Upper lobe of left lung (tissue), 6 donors: ENCODE measurements around the gene CPSF4L. TPM values are rescaled to one million over a fixed set of nuclear protein-coding genes. Genes with fewer than 3 reads are reported as not detected.
"Not testable (repeated sequence)": the region's sequence is repeated elsewhere in the genome, so short reads cannot be mapped to it uniquely, and the experiment has no call there.

ENCODE experiments used
- ATAC-seq, 2 donors: fragments of 200-7000 bp; cut with Tn5 transposase; one replicate each; pipeline ENCODE4 v1.9.1; 2022; ENCODE audit warnings: mild to moderate bottlenecking in 2 of 2, moderate library complexity in 2 of 2; ENCODE audit not compliant: low FRiP score in 2 of 2
- DNase-seq, 2 donors: peaks; one replicate each; pipeline ENCODE4 v3.0.0-alpha.2; 2019 to 2020
- H3K27ac ChIP-seq, 4 donors: fragments of 200-600 bp; sonication (generic); one replicate each; pipeline ENCODE4 v1.5.1; 2016 to 2019
- H3K27me3 ChIP-seq, 4 donors: fragments of 200-600 bp; sonication (generic); one replicate each; pipeline ENCODE4 v1.5.1; 2017 to 2019
- H3K36me3 ChIP-seq, 4 donors: fragments of 200-600 bp; sonication (generic); one replicate each; pipeline ENCODE4 v1.5.1; 2016 to 2019
- H3K4me1 ChIP-seq, 4 donors: fragments of 200-600 bp; sonication (generic); one replicate each; pipeline ENCODE4 v1.5.1; 2018 to 2019
- H3K4me3 ChIP-seq, 4 donors: fragments of 200-600 bp; sonication (generic); one replicate each; pipeline ENCODE4 v1.5.1; 2017 to 2019; ENCODE audit warnings: mild to moderate bottlenecking in 2 of 4, moderate library complexity in 1 of 4
- H3K9me3 ChIP-seq, 4 donors: fragments of 200-600 bp; sonication (generic); one replicate each; pipeline ENCODE4 v1.5.1; 2018 to 2019
- EP300 ChIP-seq, 4 donors: sonication (generic); formaldehyde crosslinking; IDR thresholded peaks; one replicate each; pipeline ENCODE4 v1.5.1; 2017; ENCODE audit warnings: antibody characterized with exemption in 4 of 4, control low read depth in 2 of 4
- POLR2A ChIP-seq, 4 donors: fragments of 450-650 bp; IDR thresholded peaks; one replicate each; pipeline ENCODE4 v1.5.1; 2016 to 2017; ENCODE audit warnings: antibody characterized with exemption in 4 of 4, mild to moderate bottlenecking in 2 of 4
- POLR2AphosphoS5 ChIP-seq, 2 donors: sonication (generic); formaldehyde crosslinking; IDR thresholded peaks; one replicate each; pipeline ENCODE4 v1.5.1; 2017; ENCODE audit warnings: antibody characterized with exemption in 2 of 2
- WGBS, 2 donors: methylation state at CpG; one replicate each; pipeline ENCODE4 v1.1.5; 2017 to 2018; 5-methylcytosine and 5-hydroxymethylcytosine counted together
- total RNA-seq, 6 donors: library from RNA; depleted of rRNA in 4 of 6; stranded (reverse); fragments of >200 nt in 4 of 6; gene quantifications; one replicate each; pipeline versions ENCODE4 v1.1.0 to v1.2.1, GENCODE V29; 2016 to 2021
- TF ChIP-seq, protein P1 (sequence below), 6 experiments: fragments of 450-650 bp in 4 of 6; fragments of 200-600 bp in 2 of 6; sonication (generic) in 2 of 6; IDR thresholded peaks; one replicate each; pipeline ENCODE4 v1.5.1; 2016 to 2019; ENCODE audit warnings: antibody characterized with exemption in 6 of 6
- donor health status: DM: no; HTN: no; CAD: no; lungs with moderate emphysema.
- donor health status: DM: no; HTN: yes; CAD: no; lungs with severe emphysema.

Gene CPSF4L
- total RNA-seq, 6 donors from 2014 or later = 0.46 TPM; not detected in 5

DNA sequence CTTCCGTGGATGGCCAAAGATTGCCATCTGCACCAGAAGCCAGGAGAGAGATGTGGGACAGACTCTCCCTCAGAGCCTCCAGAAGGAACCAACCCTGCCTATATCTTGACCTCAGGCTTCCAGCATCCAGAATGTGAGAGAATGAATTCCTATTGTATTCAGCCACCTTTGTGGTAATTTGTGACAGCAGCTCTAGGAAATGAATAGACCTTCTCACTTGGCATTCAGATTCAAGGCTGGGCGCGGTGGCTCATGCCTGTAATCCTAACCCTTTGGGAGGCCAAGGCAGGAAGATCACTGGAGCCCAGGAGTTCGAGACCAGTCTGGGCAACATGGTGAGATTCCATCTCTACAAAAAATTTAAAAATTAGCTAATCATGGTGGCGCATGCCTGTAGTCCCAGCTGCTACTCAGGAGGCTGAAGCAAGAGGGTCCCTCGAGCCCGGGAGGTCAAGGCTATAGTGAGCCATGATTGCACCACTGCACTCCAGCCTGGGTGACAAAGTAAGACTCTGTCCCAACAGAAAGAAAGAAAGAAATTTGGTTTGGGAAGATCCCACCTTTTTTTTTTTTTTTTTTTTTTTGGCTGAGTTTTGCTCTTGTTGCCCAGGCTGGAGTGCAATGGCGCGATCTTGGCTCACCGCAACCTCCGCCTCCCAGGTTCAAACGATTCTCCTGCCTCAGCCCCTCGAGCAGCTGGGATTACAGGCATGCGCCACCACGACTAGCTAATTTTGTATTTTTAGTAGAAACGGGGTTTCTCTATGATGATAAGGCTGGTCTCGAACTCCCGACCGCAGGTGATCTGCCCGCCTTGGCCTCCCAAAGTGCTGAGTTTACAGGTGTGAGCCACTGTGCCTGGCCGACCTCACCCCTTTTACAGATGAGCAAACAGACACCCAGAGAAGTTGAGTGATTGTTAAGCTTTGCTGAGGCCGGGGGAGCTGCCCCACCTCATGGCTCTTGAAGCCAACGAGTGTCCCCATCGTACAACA is 4.3 kb upstream of the CPSF4L start:
- ATAC-seq (no peak), DNase-seq (no peak)
- H3K4me1 ChIP-seq = peaks cover 3 to 12% (median 6%) of the 10 kb centered on the region in 4 donors
- 89 to 90% methylated on average over 23 to 24 of the region's 24 CpGs for WGBS, 2 donors
- H3K27me3 ChIP-seq = no peaks in the 10 kb centered on the region
- H3K36me3 ChIP-seq = no peaks in the 10 kb centered on the region
- no peak overlapping the region for H3K27ac ChIP-seq
- no peak overlapping the region for H3K4me3 ChIP-seq
- no peak for TF ChIP-seq POLR2A (IDR thresholded peaks at IDR 0.05)
- no peak for TF ChIP-seq POLR2AphosphoS5 (IDR thresholded peaks at IDR 0.05)
- no peak for TF ChIP-seq EP300 (IDR thresholded peaks at IDR 0.05)
- TF ChIP-seq, protein P1, sequence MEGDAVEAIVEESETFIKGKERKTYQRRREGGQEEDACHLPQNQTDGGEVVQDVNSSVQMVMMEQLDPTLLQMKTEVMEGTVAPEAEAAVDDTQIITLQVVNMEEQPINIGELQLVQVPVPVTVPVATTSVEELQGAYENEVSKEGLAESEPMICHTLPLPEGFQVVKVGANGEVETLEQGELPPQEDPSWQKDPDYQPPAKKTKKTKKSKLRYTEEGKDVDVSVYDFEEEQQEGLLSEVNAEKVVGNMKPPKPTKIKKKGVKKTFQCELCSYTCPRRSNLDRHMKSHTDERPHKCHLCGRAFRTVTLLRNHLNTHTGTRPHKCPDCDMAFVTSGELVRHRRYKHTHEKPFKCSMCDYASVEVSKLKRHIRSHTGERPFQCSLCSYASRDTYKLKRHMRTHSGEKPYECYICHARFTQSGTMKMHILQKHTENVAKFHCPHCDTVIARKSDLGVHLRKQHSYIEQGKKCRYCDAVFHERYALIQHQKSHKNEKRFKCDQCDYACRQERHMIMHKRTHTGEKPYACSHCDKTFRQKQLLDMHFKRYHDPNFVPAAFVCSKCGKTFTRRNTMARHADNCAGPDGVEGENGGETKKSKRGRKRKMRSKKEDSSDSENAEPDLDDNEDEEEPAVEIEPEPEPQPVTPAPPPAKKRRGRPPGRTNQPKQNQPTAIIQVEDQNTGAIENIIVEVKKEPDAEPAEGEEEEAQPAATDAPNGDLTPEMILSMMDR (IDR thresholded peaks at IDR 0.05) = no peak
- H3K9me3 ChIP-seq = no peaks in the 10 kb centered on the region

DNA sequence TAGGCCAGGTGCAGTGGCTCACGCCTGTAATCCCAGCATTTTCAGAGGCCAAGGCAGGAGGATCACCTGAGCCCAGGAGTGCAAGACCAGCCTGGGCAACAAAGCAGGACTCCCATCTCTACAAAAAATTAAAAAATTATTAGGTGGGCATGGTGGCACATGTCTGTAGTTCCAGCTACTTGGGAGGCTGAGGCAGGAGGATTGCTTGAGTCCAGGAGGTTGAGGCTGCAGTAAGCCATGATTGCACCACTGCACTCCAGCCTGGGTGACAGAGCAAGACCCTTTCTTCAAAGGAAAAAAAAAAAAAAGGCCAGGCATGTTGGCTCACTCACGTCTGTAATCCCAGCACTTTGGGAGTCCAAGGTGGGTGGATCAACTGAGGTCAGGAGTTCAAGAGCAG is 2.8 kb upstream of the CPSF4L start:
- H3K27ac ChIP-seq, ATAC-seq, H3K36me3 ChIP-seq, H3K9me3 ChIP-seq, H3K27me3 ChIP-seq, H3K4me3 ChIP-seq, DNase-seq: not testable (repeated sequence)
- H3K4me1 ChIP-seq = peaks cover 3 to 12% (median 6%) of the 10 kb centered on the region in 4 donors
- WGBS, 2 donors = 83 to 84% methylated on average over 2 of the region's 2 CpGs

DNA sequence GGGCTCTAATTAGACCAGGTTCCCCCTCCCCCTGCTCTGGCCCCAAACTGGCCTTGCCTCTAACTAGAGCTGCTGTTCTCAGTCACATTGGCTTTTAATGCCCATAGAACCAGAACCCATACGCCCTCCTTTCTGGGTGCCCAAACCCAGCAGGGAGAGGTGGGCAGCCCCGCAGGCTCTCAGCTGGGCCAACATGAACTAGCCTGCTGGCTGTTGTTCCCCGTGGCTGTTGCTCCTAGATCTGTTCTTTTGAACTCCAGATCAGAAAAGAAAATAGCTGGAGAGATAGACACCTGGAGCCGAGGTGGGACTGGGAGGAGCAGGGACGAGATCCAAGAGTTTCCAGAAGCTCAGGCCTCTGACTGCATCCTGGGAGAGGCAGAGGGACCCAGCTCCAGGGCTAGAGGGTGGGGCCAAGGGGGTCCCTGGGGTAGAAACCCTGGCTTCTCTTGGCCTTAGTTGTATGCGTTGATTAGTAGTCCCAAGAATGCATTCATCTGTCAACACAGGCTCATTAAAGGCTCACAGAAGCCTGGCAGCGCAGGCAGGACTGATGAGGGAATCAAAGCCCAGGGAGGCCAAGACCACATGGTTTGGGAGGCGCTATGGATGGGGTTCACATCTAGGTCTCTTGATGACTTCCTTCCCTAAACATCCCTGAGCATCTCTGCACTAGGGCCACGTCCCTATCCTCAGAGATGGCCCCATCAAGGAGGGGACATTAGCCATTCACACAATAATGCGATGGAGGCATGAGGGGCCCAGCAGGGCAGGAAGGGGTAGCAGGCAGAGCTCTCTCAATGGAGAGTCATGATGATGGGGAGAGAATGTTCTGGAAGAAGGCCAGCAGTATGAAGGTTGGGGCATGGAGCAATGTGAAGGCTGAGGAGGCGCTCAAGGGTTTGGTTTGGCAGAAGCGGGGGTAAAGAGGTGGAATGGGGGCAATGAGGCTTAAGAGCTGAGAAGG is 1.3 kb upstream of the CPSF4L start:
- peak overlapping the region in 1 of 4 donors; percentile 44 for H3K27ac ChIP-seq
- no peak for TF ChIP-seq EP300 (IDR thresholded peaks at IDR 0.05)
- TF ChIP-seq, protein P1 (IDR thresholded peaks at IDR 0.05) = no peak
- TF ChIP-seq POLR2A (IDR thresholded peaks at IDR 0.05) = no peak
- no peak for TF ChIP-seq POLR2AphosphoS5 (IDR thresholded peaks at IDR 0.05)
- no peaks in the 10 kb centered on the region for H3K36me3 ChIP-seq
- H3K9me3 ChIP-seq = no peaks in the 10 kb centered on the region
- H3K4me1 ChIP-seq = peaks cover 3 to 12% (median 6%) of the 10 kb centered on the region in 4 donors
- H3K27me3 ChIP-seq = no peaks in the 10 kb centered on the region
- 85 to 88% methylated on average over 11 to 12 of the region's 12 CpGs for WGBS, 2 donors
- no peak overlapping the region for H3K4me3 ChIP-seq
- ATAC-seq = no peak
- no peak for DNase-seq

DNA sequence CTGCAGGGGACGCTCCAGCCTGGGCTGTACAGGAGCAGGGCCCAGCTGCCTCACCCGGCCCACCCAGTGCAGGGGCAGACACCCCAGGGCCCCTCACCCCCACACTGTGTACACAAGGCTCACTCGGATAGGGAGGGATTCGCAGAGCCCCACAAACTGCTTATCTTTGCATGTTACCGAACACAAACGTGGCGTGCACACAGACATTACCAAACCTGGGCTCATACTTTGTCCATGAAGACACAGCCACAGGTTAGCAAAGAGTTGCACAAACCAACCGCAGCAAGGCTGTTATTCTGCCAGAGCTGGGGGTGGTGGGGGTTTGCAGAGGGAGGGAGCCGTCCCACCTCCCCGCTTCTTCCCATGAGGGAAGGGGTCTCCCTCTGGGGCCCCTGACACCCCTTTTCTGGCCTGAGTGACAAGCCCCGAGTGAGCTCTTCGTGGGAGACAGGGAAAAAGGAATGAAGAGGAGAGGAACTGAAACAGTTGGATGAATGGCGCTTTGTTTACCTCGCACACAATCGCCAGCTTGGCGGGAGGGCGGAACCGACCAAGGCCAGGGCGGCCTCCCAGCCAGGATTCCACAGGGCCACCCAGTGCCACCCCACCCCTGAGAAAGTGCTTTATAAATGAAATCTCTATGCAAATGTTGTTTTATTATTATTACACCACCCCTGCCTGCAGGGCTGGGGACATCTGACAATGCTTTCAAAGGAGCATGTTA is 434 bp upstream of the CPSF4L start:
- 56 to 62% methylated on average over 11 to 19 of the region's 19 CpGs for WGBS, 2 donors
- peak overlapping the region in 3 of 4 donors; percentile 26 to 44 (median 32) for H3K27ac ChIP-seq

More for the DNA sequence above, 434 bp upstream of the CPSF4L start:
- no peaks in the 10 kb centered on the region for H3K36me3 ChIP-seq
- no peaks in the 10 kb centered on the region for H3K9me3 ChIP-seq
- H3K27me3 ChIP-seq = no peaks in the 10 kb centered on the region
- peak; percentile 28 to 44 for ATAC-seq
- TF ChIP-seq POLR2AphosphoS5 (IDR thresholded peaks at IDR 0.05) (no peak), EP300 (IDR thresholded peaks at IDR 0.05) (no peak), POLR2A (IDR thresholded peaks at IDR 0.05) (no peak)
- TF ChIP-seq, protein P1 (IDR thresholded peaks at IDR 0.05) = no peak
- no peak overlapping the region for H3K4me3 ChIP-seq
- DNase-seq = peak in 1 of 2 donors; percentile 63
- peaks cover 3 to 12% (median 6%) of the 10 kb centered on the region in 4 donors for H3K4me1 ChIP-seq
